ENCODE measurements around the gene PRG3.

DNA sequence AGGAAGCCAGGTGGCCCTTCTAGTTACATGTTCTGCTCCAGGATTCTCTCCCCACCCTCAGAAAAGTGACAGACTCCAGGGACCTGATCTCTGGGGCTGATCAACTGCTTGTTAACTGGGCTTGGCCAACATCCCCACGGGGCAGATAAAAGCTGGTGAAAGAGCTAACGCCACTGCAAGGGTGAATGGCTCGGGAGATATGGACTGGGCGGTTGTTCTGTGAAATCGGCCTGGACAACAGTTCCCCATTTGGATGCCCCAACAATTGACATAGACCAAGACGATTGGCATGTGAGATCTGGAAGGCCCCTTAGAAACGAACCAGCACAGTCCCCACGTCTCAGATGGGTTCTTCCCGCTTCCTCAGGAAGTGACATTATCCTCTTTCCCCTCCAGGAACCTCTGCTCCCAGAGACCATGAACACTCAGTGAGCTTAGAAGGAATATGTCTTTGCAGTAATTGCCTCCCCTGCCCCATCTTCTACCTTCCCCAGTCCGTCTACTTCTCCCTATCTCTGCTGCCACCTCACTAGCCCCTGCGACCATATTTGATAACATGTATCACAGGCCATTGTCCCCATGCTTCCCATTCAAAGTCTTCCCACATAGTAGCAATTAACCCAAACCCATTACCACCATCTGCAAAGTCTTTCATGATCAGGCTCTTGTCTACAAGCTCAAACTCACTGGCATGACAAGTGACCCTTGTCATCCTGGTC lies 15.1 kb upstream of the PRG3 start:
- TF ChIP-seq, protein P1, sequence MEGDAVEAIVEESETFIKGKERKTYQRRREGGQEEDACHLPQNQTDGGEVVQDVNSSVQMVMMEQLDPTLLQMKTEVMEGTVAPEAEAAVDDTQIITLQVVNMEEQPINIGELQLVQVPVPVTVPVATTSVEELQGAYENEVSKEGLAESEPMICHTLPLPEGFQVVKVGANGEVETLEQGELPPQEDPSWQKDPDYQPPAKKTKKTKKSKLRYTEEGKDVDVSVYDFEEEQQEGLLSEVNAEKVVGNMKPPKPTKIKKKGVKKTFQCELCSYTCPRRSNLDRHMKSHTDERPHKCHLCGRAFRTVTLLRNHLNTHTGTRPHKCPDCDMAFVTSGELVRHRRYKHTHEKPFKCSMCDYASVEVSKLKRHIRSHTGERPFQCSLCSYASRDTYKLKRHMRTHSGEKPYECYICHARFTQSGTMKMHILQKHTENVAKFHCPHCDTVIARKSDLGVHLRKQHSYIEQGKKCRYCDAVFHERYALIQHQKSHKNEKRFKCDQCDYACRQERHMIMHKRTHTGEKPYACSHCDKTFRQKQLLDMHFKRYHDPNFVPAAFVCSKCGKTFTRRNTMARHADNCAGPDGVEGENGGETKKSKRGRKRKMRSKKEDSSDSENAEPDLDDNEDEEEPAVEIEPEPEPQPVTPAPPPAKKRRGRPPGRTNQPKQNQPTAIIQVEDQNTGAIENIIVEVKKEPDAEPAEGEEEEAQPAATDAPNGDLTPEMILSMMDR (conservative IDR thresholded peaks at IDR 0.05 in 1 of 2, IDR thresholded peaks at IDR 0.05 in 1 of 2; ENCODE audit: extremely low read depth in 1 of 2, insufficient read depth in 1 of 2, low read depth in 1 of 2, low read length in 2 of 2), result no peak
- TF ChIP-seq EZH2 (IDR thresholded peaks at IDR 0.05; ENCODE audit: borderline replicate concordance, low read length), result no peak

Data from mammary epithelial cell (primary cell).